PC-9 (cell line): ENCODE data around the gene CHRDL2. TPM values are rescaled to one million over a fixed set of nuclear protein-coding genes. Genes with fewer than 3 reads are reported as not detected.
A peak's percentile ranks its signal among the peaks of the same experiment; 100 is the strongest.

Experiments
- BruUV-seq: library from RNA; stranded (reverse); fragments of 400-500 nt; replicated peaks from 2 replicates; lab custom pipeline; 2021; lab: Mats Ljungman, UMichigan
- CTCF ChIA-PET: fragments of 300-600 bp; sonication (Branson Sonifier 250); formaldehyde crosslinking; loops from one replicate; lab custom pipeline; 2022; ENCODE audit warnings: antibody characterized with exemption; lab: Charles Lee
- POLR2A ChIA-PET: fragments of 300-600 bp; sonication (Branson Sonifier 250); formaldehyde crosslinking; loops from one replicate; lab custom pipeline; 2022; ENCODE audit warnings: antibody characterized with exemption; ENCODE audit not compliant: unreplicated experiment; lab: Charles Lee
- DNase-seq, 2 experiments: peaks; one replicate each; pipeline versions ENCODE4 v3.0.0 to v3.0.0-alpha.2; 2015 to 2022; ENCODE audit warnings: mixed read lengths in 1 of 2
- H2AFZ ChIP-seq: fragments of 200-600 bp; sonication (generic); 2 replicates; pipeline ENCODE4 v1.8.1; 2017; ENCODE audit warnings: antibody characterized with exemption
- H3F3A ChIP-seq: fragments of 200-600 bp; sonication (generic); 2 replicates; pipeline ENCODE4 v1.8.1; 2017; ENCODE audit warnings: antibody characterized with exemption, mild to moderate bottlenecking, low read depth; ENCODE audit not compliant: insufficient read depth
- H3K27ac ChIP-seq: fragments of 200-600 bp; sonication (generic); 2 replicates; pipeline ENCODE4 v1.6.1; 2016; ENCODE audit warnings: mixed run types
- H3K27me3 ChIP-seq: fragments of 200-600 bp; sonication (generic); 2 replicates; pipeline ENCODE4 v1.6.1; 2016; ENCODE audit warnings: low read depth, mixed run types; ENCODE audit not compliant: insufficient read depth
- H3K36me3 ChIP-seq: fragments of 200-600 bp; sonication (generic); 2 replicates; pipeline ENCODE4 v1.6.1; 2016; ENCODE audit warnings: low read depth, mixed run types
- H3K4me1 ChIP-seq: fragments of 200-600 bp; sonication (generic); replicated peaks from 2 replicates; pipeline ENCODE4 v1.6.1; 2016; ENCODE audit warnings: mixed run types; ENCODE audit not compliant: insufficient read depth
- H3K4me2 ChIP-seq: fragments of 200-600 bp; sonication (generic); 2 replicates; pipeline ENCODE4 v1.6.1; 2017; ENCODE audit warnings: mixed run types
- H3K4me3 ChIP-seq: fragments of 200-600 bp; sonication (generic); 2 replicates; pipeline ENCODE4 v1.6.1; 2016; ENCODE audit warnings: mixed run types
- H3K79me2 ChIP-seq: fragments of 200-600 bp; sonication (generic); 2 replicates; pipeline ENCODE4 v1.6.1; 2017; ENCODE audit warnings: low read depth, mixed run types
- H3K9me2 ChIP-seq: fragments of 200-600 bp; sonication (generic); 2 replicates; pipeline ENCODE4 v1.8.1; 2017; ENCODE audit warnings: mild to moderate bottlenecking; ENCODE audit not compliant: insufficient read depth
- H3K9me3 ChIP-seq: fragments of 200-600 bp; sonication (generic); 2 replicates; pipeline ENCODE4 v1.8.1; 2016; ENCODE audit warnings: low read depth; ENCODE audit not compliant: insufficient read depth
- H4K20me1 ChIP-seq: fragments of 200-600 bp; sonication (generic); 2 replicates; pipeline ENCODE4 v1.8.1; 2017; ENCODE audit not compliant: insufficient read depth
- CTCF ChIP-seq: fragments of 200-600 bp; sonication (generic); conservative IDR thresholded peaks from 2 replicates; pipeline ENCODE4 v1.6.1; 2017; ENCODE audit warnings: mixed run types, antibody characterized with exemption, mild to moderate bottlenecking, moderate library complexity
- EZH2 ChIP-seq: fragments of 200-600 bp; sonication (generic); IDR thresholded peaks from 2 replicates; pipeline ENCODE4 v1.8.0; 2017; ENCODE audit warnings: antibody characterized with exemption, low read depth
- intact Hi-C: fragments of 100-400 bp; cut with micrococcal nuclease; formaldehyde crosslinking; loops from one replicate; pipeline ENCODE4 v1.10.0; 2022; ENCODE audit not compliant: unreplicated experiment
- total RNA-seq: library from RNA; stranded (reverse); gene quantifications from 2 replicates; pipeline ENCODE4 v1.2.3, GENCODE V29; 2021

CHRDL2 gene
- total RNA-seq, 1 experiment from 2014 or later = not detected

- Histone ChIP-seq H3K9me2 (no peaks in the 10 kb centered on the region), H3K27me3 (no peaks in the 10 kb centered on the region), H3K79me2 (no peaks in the 10 kb centered on the region), H3K36me3 (no peaks in the 10 kb centered on the region), H3K4me2 (no peak overlapping the region), H3K4me1 (peaks cover 29% of the 10 kb centered on the region), H3F3A (peaks cover 25% of the 10 kb centered on the region), H3K4me3 (no peak overlapping the region), H3K9me3 (no peaks in the 10 kb centered on the region), H4K20me1 (no peaks in the 10 kb centered on the region), H2AFZ (no peak overlapping the region), H3K27ac (no peak overlapping the region)
- ChIA-PET CTCF (no interaction called here), POLR2A (no interaction called here)
- no peak for DNase-seq
- intact Hi-C loops = no loop called here
- TF ChIP-seq CTCF (no peak), EZH2 (no peak)
- BruUV-seq = no TSS peak
Measured at GRCh38 chr11:74675761-74676160, 55.5 kb downstream of the CHRDL2 start.

GRCh38 chr11:74673693-74674360 is 57.4 kb downstream of the CHRDL2 start:
- no TSS peak for BruUV-seq
- no peaks in the 10 kb centered on the region for H3K27me3 ChIP-seq
- no peak overlapping the region; the same call in 1 of the 2 replicates for H3K4me3 ChIP-seq
- no peak for DNase-seq
- no peaks in the 10 kb centered on the region for H3K36me3 ChIP-seq
- H3F3A ChIP-seq = peaks cover 25% of the 10 kb centered on the region
- peak overlapping the region; percentile 85 for H3K27ac ChIP-seq
- peaks cover 29% of the 10 kb centered on the region for H3K4me1 ChIP-seq
- TF ChIP-seq CTCF (no peak), EZH2 (no peak)
- H3K9me3 ChIP-seq = no peaks in the 10 kb centered on the region
- H3K79me2 ChIP-seq = no peaks in the 10 kb centered on the region
- intact Hi-C loops = no loop called here
- no peaks in the 10 kb centered on the region for H3K9me2 ChIP-seq
- peak overlapping the region; percentile 57 for H3K4me2 ChIP-seq
- ChIA-PET POLR2A (interaction anchor here (0.6 kb wide), 2 partner anchors 198 to 1758 kb away, joined by 3 to 5 read pairs; no protein-coding TSS in a partner anchor), CTCF (no interaction called here)
- peak overlapping the region; percentile 56; the same call in 1 of the 2 replicates for H2AFZ ChIP-seq
- H4K20me1 ChIP-seq = no peaks in the 10 kb centered on the region

- no peak overlapping the region for H3K4me3 ChIP-seq
- H4K20me1 ChIP-seq = no peaks in the 10 kb centered on the region
- DNase-seq = peak; percentile 87 to 88
- ChIA-PET CTCF (no interaction called here), POLR2A (interaction anchor here (0.6 to 0.7 kb wide), 5 partner anchors 29 to 1757 kb away, joined by 3 to 5 read pairs (median 4); no protein-coding TSS in a partner anchor)
- peak overlapping the region; percentile 85 for H3K27ac ChIP-seq
- H3K4me2 ChIP-seq = peak overlapping the region; percentile 57
- peaks cover 25% of the 10 kb centered on the region for H3F3A ChIP-seq
- no peaks in the 10 kb centered on the region for H3K9me2 ChIP-seq
- H3K79me2 ChIP-seq = no peaks in the 10 kb centered on the region
- no peaks in the 10 kb centered on the region for H3K27me3 ChIP-seq
- peak overlapping the region; percentile 56 for H2AFZ ChIP-seq
- no TSS peak for BruUV-seq
- H3K36me3 ChIP-seq = no peaks in the 10 kb centered on the region
- intact Hi-C loops = no loop called here
- H3K4me1 ChIP-seq = peaks cover 29% of the 10 kb centered on the region
- no peaks in the 10 kb centered on the region for H3K9me3 ChIP-seq
- TF ChIP-seq EZH2 = no peak
- no peak for TF ChIP-seq CTCF
Measured at GRCh38 chr11:74672956-74673692, 58.1 kb downstream of the CHRDL2 start.
